Hepatocyte (in vitro differentiated cells): ENCODE data around the gene FANCD2.

Experiments
- EZH2 ChIP-seq: fragments of 200-600 bp; sonication (generic); IDR thresholded peaks from 2 replicates; pipeline ENCODE4 v1.6.1; 2016; ENCODE audit warnings: antibody characterized with exemption, mild to moderate bottlenecking, borderline replicate concordance
- TF ChIP-seq, protein P1 (sequence below): fragments of 200-600 bp; sonication (generic); IDR thresholded peaks from 2 replicates; pipeline ENCODE4 v1.5.1; 2016; ENCODE audit warnings: antibody characterized with exemption, mild to moderate bottlenecking; ENCODE audit not compliant: poor library complexity

DNA sequence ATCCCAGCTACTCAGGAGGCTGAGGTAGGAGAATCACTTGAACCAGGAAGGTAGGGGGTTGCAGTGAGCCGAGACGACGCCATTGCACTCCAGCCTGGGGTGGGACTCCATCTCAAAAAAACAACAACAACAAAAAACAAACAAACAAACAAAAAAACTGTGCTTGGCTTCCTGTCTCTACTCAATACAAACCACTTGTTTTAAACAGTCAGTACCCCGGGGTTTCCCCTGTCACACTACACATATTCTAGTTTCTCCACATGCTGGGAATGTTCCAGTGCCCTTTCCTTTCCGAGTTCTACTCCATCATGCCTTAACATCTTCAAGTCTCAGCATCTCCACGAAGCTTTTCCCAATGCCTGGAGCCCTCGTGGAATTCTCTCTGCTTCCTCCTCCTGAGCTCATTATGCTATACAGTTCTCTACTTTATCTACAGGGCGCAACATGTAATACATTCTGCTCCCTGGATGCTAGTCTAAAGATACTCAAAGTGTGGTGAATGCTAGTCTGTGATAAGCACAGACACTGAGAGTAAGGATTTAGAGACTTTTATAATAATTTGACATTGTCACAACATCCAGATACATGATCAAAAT is 47.4 kb upstream of the FANCD2 start:
- no peak for TF ChIP-seq EZH2
- TF ChIP-seq, protein P1, sequence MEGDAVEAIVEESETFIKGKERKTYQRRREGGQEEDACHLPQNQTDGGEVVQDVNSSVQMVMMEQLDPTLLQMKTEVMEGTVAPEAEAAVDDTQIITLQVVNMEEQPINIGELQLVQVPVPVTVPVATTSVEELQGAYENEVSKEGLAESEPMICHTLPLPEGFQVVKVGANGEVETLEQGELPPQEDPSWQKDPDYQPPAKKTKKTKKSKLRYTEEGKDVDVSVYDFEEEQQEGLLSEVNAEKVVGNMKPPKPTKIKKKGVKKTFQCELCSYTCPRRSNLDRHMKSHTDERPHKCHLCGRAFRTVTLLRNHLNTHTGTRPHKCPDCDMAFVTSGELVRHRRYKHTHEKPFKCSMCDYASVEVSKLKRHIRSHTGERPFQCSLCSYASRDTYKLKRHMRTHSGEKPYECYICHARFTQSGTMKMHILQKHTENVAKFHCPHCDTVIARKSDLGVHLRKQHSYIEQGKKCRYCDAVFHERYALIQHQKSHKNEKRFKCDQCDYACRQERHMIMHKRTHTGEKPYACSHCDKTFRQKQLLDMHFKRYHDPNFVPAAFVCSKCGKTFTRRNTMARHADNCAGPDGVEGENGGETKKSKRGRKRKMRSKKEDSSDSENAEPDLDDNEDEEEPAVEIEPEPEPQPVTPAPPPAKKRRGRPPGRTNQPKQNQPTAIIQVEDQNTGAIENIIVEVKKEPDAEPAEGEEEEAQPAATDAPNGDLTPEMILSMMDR, result no peak
